Liver (tissue), 9 donors: ENCODE data around the gene SLC11A1. TPM values are rescaled to one million over a fixed set of nuclear protein-coding genes. Genes with fewer than 3 reads are reported as not detected.

Source experiments
- DNase-seq: peaks from one replicate; pipeline ENCODE4 v3.0.0-alpha.2; 2017; ENCODE audit warnings: low spot score
- H3K27ac ChIP-seq, 2 donors: one replicate each; pipeline ENCODE4 v1.7.0; 2013; ENCODE audit warnings: inconsistent platforms in 2 of 2, low read length in 2 of 2, control low read depth in 1 of 2, low read depth in 1 of 2, mild to moderate bottlenecking in 1 of 2
- H3K27me3 ChIP-seq, 4 donors: one replicate each; pipeline versions ENCODE4 v1.6.1 to v1.7.0; 2013; ENCODE audit warnings: low read length in 3 of 4, inconsistent platforms in 1 of 4, mild to moderate bottlenecking in 1 of 4, moderate library complexity in 1 of 4; ENCODE audit not compliant: control insufficient read depth in 4 of 4, insufficient read depth in 4 of 4
- H3K36me3 ChIP-seq, 4 donors: one replicate each; pipeline versions ENCODE4 v1.6.1 to v1.7.0; 2013; ENCODE audit warnings: low read length in 3 of 4, mild to moderate bottlenecking in 3 of 4, low read depth in 1 of 4, moderate library complexity in 1 of 4; ENCODE audit not compliant: control insufficient read depth in 4 of 4, insufficient read depth in 3 of 4
- H3K4me1 ChIP-seq, 4 donors: one replicate each; pipeline versions ENCODE4 v1.6.1 to v1.7.0; 2013; ENCODE audit warnings: low read length in 3 of 4, mild to moderate bottlenecking in 3 of 4, moderate library complexity in 1 of 4; ENCODE audit not compliant: control insufficient read depth in 4 of 4, insufficient read depth in 4 of 4
- H3K4me3 ChIP-seq, 3 donors: one replicate each; pipeline versions ENCODE4 v1.6.1 to v1.7.0; 2013; ENCODE audit warnings: low read length in 3 of 3, control low read depth in 1 of 3, low read depth in 1 of 3, mild to moderate bottlenecking in 1 of 3
- H3K9ac ChIP-seq, 2 donors: one replicate each; pipeline ENCODE4 v1.7.0; 2013; ENCODE audit warnings: low read length in 2 of 2, mild to moderate bottlenecking in 2 of 2, moderate library complexity in 2 of 2, control low read depth in 1 of 2, low read depth in 1 of 2
- H3K9me3 ChIP-seq, 4 donors: one replicate each; pipeline versions ENCODE4 v1.6.1 to v1.7.0; 2013; ENCODE audit warnings: low read length in 3 of 4; ENCODE audit not compliant: control insufficient read depth in 4 of 4
- EGR1 ChIP-seq, 2 donors: IDR thresholded peaks; 2 replicates each; pipeline ENCODE4 v1.6.1; 2016 to 2018; ENCODE audit warnings: antibody characterized with exemption in 2 of 2, low read depth in 2 of 2
- FOXA1 ChIP-seq: IDR thresholded peaks from 2 replicates; pipeline ENCODE4 v1.6.1; 2016; ENCODE audit warnings: antibody characterized with exemption
- FOXA2 ChIP-seq: IDR thresholded peaks from 2 replicates; pipeline ENCODE4 v1.6.1; 2016; ENCODE audit warnings: antibody characterized with exemption
- GABPA ChIP-seq, 2 donors: IDR thresholded peaks in 1 of 2; conservative IDR thresholded peaks in 1 of 2; 2 replicates each; pipeline ENCODE4 v1.6.1; 2016; ENCODE audit warnings: antibody characterized with exemption in 2 of 2, mild to moderate bottlenecking in 1 of 2, moderate library complexity in 1 of 2
- HNF4A ChIP-seq, 2 donors: conservative IDR thresholded peaks; 2 replicates each; pipeline ENCODE4 v1.6.1; 2016; ENCODE audit warnings: antibody characterized with exemption in 2 of 2, mild to moderate bottlenecking in 2 of 2
- HNF4G ChIP-seq: IDR thresholded peaks from 2 replicates; pipeline ENCODE4 v1.6.1; 2016; ENCODE audit warnings: antibody characterized with exemption
- JUND ChIP-seq, 2 donors: IDR thresholded peaks; 2 replicates each; pipeline ENCODE4 v1.6.1; 2016; ENCODE audit warnings: antibody characterized with exemption in 2 of 2
- NR2F2 ChIP-seq: IDR thresholded peaks from 2 replicates; pipeline ENCODE4 v1.6.1; 2016; ENCODE audit warnings: antibody characterized with exemption
- RAD21 ChIP-seq, 2 donors: IDR thresholded peaks; 2 replicates each; pipeline ENCODE4 v1.6.1; 2016; ENCODE audit warnings: antibody characterized with exemption in 2 of 2, mild to moderate bottlenecking in 2 of 2
- RXRA ChIP-seq, 2 donors: IDR thresholded peaks; 2 replicates each; pipeline ENCODE4 v1.6.1; 2017 to 2018; ENCODE audit warnings: antibody characterized with exemption in 2 of 2, mild to moderate bottlenecking in 1 of 2
- SP1 ChIP-seq: IDR thresholded peaks from 2 replicates; pipeline ENCODE4 v1.6.1; 2018; ENCODE audit warnings: antibody characterized with exemption, mild to moderate bottlenecking
- TAF1 ChIP-seq: conservative IDR thresholded peaks from 2 replicates; pipeline ENCODE4 v1.6.1; 2016; ENCODE audit warnings: antibody characterized with exemption, mild to moderate bottlenecking
- YY1 ChIP-seq: IDR thresholded peaks from 2 replicates; pipeline ENCODE4 v1.6.1; 2016; ENCODE audit warnings: antibody characterized with exemption, mild to moderate bottlenecking
- WGBS: extraction: QIAGEN DNeasy Blood & Tissue Kit; methylation state at CpG from one replicate; pipeline ENCODE4 v1.1.7; 2013; 5-methylcytosine and 5-hydroxymethylcytosine counted together
- polyA plus RNA-seq, 2 donors: library from polyadenylated mRNA; stranded (reverse) in 1 of 2; unstranded in 1 of 2; fragments of 200-250 nt in 1 of 2; fragments of >200 nt in 1 of 2; fragmentation: Nextera tagmentation in 1 of 2; extraction: Ambion mirVana in 1 of 2; gene quantifications; one replicate each; pipeline versions ENCODE4 v1.2.1 to v1.2.3, GENCODE V29; 2013 to 2015
- total RNA-seq, 2 donors: library from RNA; depleted of rRNA; stranded (reverse); fragments of >200 nt; gene quantifications; one replicate each; pipeline ENCODE4 v1.2.3, GENCODE V29; 2014
- TF ChIP-seq, protein P1 (sequence below): IDR thresholded peaks from 2 replicates; pipeline ENCODE4 v1.6.1; 2016; ENCODE audit warnings: antibody characterized with exemption
- TF ChIP-seq, protein P2 (sequence below): IDR thresholded peaks from 2 replicates; pipeline ENCODE4 v1.6.1; 2016; ENCODE audit warnings: antibody characterized with exemption
- TF ChIP-seq, protein P3 (sequence below): IDR thresholded peaks from 2 replicates; pipeline ENCODE4 v1.6.1; 2016; ENCODE audit warnings: antibody characterized with exemption, mild to moderate bottlenecking
- TF ChIP-seq, protein P4 (sequence below): fragments of 150-350 bp; IDR thresholded peaks from 2 replicates; pipeline ENCODE4 v1.5.1; 2017; ENCODE audit warnings: improper control_type of control experiment, low read depth, low read length; ENCODE audit not compliant: missing input control
- TF ChIP-seq, protein P5 (sequence below): IDR thresholded peaks from 2 replicates; pipeline ENCODE4 v1.6.1; 2016; ENCODE audit warnings: antibody characterized with exemption
- donor health status: healthy.
- donor health status: healthy.
- donor health status: healthy.
- donor health status: healthy.
- donor health status: healthy.

SLC11A1 gene
- total and polyA plus RNA-seq, 4 donors, result 1.4 to 23.0 (median 3.2) TPM

DNA sequence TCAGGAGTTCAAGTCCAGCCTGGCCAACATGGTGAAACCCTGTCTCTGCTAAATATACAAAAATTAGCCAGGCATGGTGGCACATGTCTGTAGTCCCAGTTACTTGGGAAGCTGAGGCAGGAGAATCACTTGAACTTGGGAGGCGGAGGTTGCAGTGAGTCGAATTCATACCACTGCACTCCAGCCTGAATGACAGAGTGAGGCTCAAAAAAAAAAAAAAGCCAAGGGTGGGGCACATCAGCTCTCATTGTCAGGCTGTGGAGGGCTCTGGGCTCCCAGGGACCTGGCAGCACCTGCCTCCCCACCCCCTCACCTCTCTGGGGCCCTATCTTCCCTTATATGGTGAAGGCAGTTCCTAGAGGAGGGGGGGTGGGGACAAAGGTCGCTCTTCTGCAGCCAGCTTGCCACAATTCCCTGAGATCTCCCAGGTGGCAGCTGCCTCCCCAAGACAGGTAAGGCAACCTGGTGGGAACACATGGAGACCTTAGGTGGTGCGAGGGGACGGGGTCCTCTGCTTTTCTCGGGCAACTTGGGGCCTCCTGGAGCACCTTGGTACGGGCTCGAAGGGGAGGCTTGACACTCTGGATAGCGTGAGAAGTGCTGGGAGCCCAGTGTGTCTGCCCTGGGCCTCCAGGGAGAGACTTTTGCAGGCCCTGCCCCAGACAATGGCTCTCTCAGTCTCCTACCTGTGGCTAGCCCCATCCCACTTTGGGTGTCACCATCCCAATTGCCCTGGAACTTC lies 36.8 kb downstream of the SLC11A1 start, which contains the start of gene VIL1:
Gene VIL1 (plus strand): TSS at position 407 of the 742 bp plus-strand sequence. CDS start 4,656 bp downstream, outside the sequence.
- Histone ChIP-seq H3K27ac (peak within 1 kb of the TSS in 1 of 2 donors; percentile 78), H3K4me1 (peaks cover 5 to 16% (median 11%) of the 10 kb centered on the region in 4 donors), H3K9me3 (no peaks in the 10 kb centered on the region), H3K9ac (peak within 1 kb of the TSS; percentile 13 to 28), H3K36me3 (no peaks in the 10 kb centered on the region), H3K4me3 (peak within 1 kb of the TSS; percentile 36 to 84 (median 43)), H3K27me3 (no peaks in the 10 kb centered on the region)
- DNase-seq, result peak; percentile 56
- TF ChIP-seq TAF1, result peak; percentile 90
- peak; percentile 68 for TF ChIP-seq SP1
- TF ChIP-seq NR2F2, result no peak
- no peak for TF ChIP-seq GABPA (IDR thresholded peaks at IDR 0.05 in 1 of 2, conservative IDR thresholded peaks at IDR 0.05 in 1 of 2)
- TF ChIP-seq, protein P1, sequence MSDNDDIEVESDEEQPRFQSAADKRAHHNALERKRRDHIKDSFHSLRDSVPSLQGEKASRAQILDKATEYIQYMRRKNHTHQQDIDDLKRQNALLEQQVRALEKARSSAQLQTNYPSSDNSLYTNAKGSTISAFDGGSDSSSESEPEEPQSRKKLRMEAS, result no peak
- peak in 1 of 2 donors; percentile 28 for TF ChIP-seq JUND (IDR thresholded peaks at IDR 0.05)
- TF ChIP-seq, protein P2, sequence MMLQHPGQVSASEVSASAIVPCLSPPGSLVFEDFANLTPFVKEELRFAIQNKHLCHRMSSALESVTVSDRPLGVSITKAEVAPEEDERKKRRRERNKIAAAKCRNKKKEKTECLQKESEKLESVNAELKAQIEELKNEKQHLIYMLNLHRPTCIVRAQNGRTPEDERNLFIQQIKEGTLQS, result no peak
- TF ChIP-seq, protein P3, sequence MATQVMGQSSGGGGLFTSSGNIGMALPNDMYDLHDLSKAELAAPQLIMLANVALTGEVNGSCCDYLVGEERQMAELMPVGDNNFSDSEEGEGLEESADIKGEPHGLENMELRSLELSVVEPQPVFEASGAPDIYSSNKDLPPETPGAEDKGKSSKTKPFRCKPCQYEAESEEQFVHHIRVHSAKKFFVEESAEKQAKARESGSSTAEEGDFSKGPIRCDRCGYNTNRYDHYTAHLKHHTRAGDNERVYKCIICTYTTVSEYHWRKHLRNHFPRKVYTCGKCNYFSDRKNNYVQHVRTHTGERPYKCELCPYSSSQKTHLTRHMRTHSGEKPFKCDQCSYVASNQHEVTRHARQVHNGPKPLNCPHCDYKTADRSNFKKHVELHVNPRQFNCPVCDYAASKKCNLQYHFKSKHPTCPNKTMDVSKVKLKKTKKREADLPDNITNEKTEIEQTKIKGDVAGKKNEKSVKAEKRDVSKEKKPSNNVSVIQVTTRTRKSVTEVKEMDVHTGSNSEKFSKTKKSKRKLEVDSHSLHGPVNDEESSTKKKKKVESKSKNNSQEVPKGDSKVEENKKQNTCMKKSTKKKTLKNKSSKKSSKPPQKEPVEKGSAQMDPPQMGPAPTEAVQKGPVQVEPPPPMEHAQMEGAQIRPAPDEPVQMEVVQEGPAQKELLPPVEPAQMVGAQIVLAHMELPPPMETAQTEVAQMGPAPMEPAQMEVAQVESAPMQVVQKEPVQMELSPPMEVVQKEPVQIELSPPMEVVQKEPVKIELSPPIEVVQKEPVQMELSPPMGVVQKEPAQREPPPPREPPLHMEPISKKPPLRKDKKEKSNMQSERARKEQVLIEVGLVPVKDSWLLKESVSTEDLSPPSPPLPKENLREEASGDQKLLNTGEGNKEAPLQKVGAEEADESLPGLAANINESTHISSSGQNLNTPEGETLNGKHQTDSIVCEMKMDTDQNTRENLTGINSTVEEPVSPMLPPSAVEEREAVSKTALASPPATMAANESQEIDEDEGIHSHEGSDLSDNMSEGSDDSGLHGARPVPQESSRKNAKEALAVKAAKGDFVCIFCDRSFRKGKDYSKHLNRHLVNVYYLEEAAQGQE, result peak; percentile 84
- TF ChIP-seq EGR1 (IDR thresholded peaks at IDR 0.05; ENCODE audit: low read depth in 2 of 2), result peak in 1 of 2 donors; percentile 26
- TF ChIP-seq FOXA1, result no peak
- TF ChIP-seq, protein P4, sequence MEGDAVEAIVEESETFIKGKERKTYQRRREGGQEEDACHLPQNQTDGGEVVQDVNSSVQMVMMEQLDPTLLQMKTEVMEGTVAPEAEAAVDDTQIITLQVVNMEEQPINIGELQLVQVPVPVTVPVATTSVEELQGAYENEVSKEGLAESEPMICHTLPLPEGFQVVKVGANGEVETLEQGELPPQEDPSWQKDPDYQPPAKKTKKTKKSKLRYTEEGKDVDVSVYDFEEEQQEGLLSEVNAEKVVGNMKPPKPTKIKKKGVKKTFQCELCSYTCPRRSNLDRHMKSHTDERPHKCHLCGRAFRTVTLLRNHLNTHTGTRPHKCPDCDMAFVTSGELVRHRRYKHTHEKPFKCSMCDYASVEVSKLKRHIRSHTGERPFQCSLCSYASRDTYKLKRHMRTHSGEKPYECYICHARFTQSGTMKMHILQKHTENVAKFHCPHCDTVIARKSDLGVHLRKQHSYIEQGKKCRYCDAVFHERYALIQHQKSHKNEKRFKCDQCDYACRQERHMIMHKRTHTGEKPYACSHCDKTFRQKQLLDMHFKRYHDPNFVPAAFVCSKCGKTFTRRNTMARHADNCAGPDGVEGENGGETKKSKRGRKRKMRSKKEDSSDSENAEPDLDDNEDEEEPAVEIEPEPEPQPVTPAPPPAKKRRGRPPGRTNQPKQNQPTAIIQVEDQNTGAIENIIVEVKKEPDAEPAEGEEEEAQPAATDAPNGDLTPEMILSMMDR, result no peak
- no peak for TF ChIP-seq FOXA2
- TF ChIP-seq RAD21 (IDR thresholded peaks at IDR 0.05), result peak in 1 of 2 donors; percentile 46
- TF ChIP-seq, protein P5, sequence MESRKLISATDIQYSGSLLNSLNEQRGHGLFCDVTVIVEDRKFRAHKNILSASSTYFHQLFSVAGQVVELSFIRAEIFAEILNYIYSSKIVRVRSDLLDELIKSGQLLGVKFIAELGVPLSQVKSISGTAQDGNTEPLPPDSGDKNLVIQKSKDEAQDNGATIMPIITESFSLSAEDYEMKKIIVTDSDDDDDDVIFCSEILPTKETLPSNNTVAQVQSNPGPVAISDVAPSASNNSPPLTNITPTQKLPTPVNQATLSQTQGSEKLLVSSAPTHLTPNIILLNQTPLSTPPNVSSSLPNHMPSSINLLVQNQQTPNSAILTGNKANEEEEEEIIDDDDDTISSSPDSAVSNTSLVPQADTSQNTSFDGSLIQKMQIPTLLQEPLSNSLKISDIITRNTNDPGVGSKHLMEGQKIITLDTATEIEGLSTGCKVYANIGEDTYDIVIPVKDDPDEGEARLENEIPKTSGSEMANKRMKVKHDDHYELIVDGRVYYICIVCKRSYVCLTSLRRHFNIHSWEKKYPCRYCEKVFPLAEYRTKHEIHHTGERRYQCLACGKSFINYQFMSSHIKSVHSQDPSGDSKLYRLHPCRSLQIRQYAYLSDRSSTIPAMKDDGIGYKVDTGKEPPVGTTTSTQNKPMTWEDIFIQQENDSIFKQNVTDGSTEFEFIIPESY, result no peak
- TF ChIP-seq HNF4A (conservative IDR thresholded peaks at IDR 0.05), result peak; percentile 81 to 93
- peak in 1 of 2 donors; percentile 39 for TF ChIP-seq RXRA (IDR thresholded peaks at IDR 0.05)
- TF ChIP-seq YY1, result no peak
- peak; percentile 96 for TF ChIP-seq HNF4G
- 50% methylated on average over 9 of the region's 9 CpGs for WGBS
